ENCODE measurements around the gene GNLY. TPM values are rescaled to one million over a fixed set of nuclear protein-coding genes. Genes with fewer than 3 reads are reported as not detected.
"Not testable (repeated sequence)": the region's sequence is repeated elsewhere in the genome, so short reads cannot be mapped to it uniquely, and the experiment has no call there.

Gene GNLY
- total RNA-seq, 1 donor from 2014 or later: not detected

DNA sequence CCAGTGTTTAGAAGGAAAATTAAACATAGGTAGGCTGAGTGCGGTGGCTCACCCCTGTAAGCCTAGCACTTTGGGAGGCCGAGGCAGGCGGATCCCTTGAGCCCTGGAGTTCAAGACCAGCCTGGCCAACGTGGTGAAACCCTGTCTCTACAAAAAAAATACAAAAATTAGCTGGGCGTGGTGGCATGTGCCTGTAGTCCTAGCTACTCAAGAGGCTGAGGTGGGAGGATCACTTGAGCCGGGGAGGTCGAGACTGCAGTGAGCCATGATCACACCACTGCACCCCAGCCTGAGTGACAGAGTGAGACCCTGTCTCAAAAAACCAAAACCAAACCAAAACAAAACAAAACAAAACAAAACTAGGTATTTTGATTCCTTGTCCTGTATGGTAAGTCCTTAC lies 20.3 kb downstream of the GNLY start:
- not testable (repeated sequence) for H3K9me3 ChIP-seq (ENCODE audit: control insufficient read depth in 3 of 3, low read length in 3 of 3); H3K9ac ChIP-seq (ENCODE audit: low read depth in 1 of 3, low read length in 3 of 3); H3K4me3 ChIP-seq (ENCODE audit: low read length in 3 of 3); H3K36me3 ChIP-seq (ENCODE audit: control insufficient read depth in 3 of 3, insufficient read depth in 3 of 3, low read length in 3 of 3); H3K27me3 ChIP-seq (ENCODE audit: control insufficient read depth in 3 of 3, insufficient read depth in 3 of 3, low read length in 3 of 3); H3K27ac ChIP-seq (ENCODE audit: low read depth, low read length)
- peaks cover 40 to 48% (median 42%) of the 10 kb centered on the region in 3 donors for H3K4me1 ChIP-seq (ENCODE audit: control insufficient read depth in 3 of 3, insufficient read depth in 3 of 3, low read length in 3 of 3)

DNA sequence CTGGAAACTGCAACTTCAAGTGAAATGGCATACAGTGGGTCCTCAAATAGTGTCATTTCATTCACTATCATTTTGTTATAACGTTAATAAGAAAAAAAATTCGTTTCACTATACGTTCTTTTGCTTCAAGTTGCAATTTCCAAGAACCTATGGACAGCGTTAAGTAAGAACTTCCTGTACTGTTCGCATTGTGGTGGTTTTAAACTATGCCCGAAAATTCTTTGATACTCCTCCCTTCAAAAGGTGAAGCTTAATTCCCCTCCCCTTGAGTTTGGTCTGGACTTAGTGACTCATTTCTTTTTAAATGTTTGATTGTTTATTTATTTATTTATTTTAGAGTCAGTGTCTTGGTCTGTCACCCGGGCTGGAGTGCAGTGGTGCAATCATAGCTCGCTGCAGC lies 20.7 kb downstream of the GNLY start:
- Histone ChIP-seq H3K9ac (ENCODE audit: low read depth in 1 of 3, low read length in 3 of 3) (no peak overlapping the region), H3K36me3 (ENCODE audit: control insufficient read depth in 3 of 3, insufficient read depth in 3 of 3, low read length in 3 of 3) (no peaks in the 10 kb centered on the region), H3K9me3 (ENCODE audit: control insufficient read depth in 3 of 3, low read length in 3 of 3) (no peaks in the 10 kb centered on the region), H3K27me3 (ENCODE audit: control insufficient read depth in 3 of 3, insufficient read depth in 3 of 3, low read length in 3 of 3) (no peaks in the 10 kb centered on the region), H3K27ac (ENCODE audit: low read depth, low read length) (no peak overlapping the region), H3K4me1 (ENCODE audit: control insufficient read depth in 3 of 3, insufficient read depth in 3 of 3, low read length in 3 of 3) (peaks cover 38 to 48% (median 44%) of the 10 kb centered on the region in 3 donors), H3K4me3 (ENCODE audit: low read length in 3 of 3) (no peak overlapping the region)

DNA sequence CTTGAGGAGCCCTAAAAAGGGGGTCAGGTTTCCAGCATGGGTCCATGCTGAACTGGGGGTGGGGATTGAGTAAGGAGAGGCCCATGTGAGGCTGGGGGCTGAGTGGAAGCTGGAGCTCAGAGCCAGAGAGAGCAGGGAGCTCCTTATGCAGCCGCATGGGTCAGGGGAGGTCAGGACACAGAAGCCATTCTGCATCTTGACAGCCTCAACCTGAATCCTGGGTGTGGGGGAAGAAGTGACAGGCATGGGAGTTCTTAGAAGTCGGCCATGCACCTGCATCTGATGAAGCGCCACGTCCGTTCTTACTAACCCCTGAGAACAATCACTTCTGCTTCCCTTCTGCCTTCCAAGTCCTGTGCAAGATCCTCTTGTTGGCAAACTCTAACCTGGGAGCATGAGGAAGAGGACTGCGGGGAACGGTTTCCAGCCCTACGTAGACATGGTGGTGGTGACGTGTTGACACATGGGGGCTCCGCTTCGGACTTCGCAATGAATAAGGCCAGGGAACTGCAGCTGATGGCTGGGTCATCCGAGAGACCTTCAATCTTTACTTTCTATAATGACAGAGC lies 22.3 kb downstream of the GNLY start:
- Histone ChIP-seq H3K36me3 (ENCODE audit: control insufficient read depth in 3 of 3, insufficient read depth in 3 of 3, low read length in 3 of 3) (no peaks in the 10 kb centered on the region), H3K4me1 (ENCODE audit: control insufficient read depth in 3 of 3, insufficient read depth in 3 of 3, low read length in 3 of 3) (peaks cover 26 to 43% (median 35%) of the 10 kb centered on the region in 3 donors), H3K27me3 (ENCODE audit: control insufficient read depth in 3 of 3, insufficient read depth in 3 of 3, low read length in 3 of 3) (no peaks in the 10 kb centered on the region)

DNA sequence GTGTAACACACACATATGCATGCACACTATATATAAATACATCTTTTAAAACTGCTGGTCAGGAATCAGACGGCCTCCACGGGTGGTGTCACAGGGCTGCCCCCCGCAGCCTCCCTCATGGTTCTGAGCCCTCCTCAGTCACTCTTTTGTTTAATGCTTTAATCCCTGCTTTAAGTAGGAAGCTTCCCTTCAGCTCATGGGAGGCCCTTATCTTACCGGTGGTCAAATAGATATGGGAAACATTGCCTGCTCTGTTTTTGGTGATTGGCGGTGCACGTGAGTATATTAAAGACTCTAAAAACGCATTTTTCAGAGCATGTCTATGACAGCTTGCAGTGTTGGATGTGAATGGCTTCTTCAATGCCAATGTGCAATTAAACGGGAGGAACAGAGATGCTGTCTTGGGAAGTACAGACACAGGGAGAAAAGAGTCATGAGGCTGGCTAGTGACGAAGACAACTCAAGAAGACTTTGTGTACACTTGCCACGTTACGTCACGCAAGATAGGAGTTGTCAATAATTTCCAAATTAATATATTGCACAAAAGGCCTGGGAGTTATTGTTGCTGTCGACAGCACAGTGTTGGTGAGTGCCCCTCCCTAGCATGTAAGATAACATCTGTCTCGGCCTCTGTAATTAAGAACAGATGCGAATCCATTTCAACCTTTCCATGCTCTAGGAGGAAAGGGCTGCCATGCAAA lies 23.3 kb downstream of the GNLY start:
- H3K4me1 ChIP-seq (ENCODE audit: control insufficient read depth in 3 of 3, insufficient read depth in 3 of 3, low read length in 3 of 3): peaks cover 23 to 38% (median 29%) of the 10 kb centered on the region in 3 donors
- H3K4me3 ChIP-seq (ENCODE audit: low read length in 3 of 3): no peak overlapping the region
- H3K9me3 ChIP-seq (ENCODE audit: control insufficient read depth in 3 of 3, low read length in 3 of 3): no peaks in the 10 kb centered on the region
- no peaks in the 10 kb centered on the region for H3K36me3 ChIP-seq (ENCODE audit: control insufficient read depth in 3 of 3, insufficient read depth in 3 of 3, low read length in 3 of 3)
- H3K27me3 ChIP-seq (ENCODE audit: control insufficient read depth in 3 of 3, insufficient read depth in 3 of 3, low read length in 3 of 3): no peaks in the 10 kb centered on the region
- H3K27ac ChIP-seq (ENCODE audit: low read depth, low read length): no peak overlapping the region
- no peak overlapping the region for H3K9ac ChIP-seq (ENCODE audit: low read depth in 1 of 3, low read length in 3 of 3)

More for the DNA sequence above, 22.3 kb downstream of the GNLY start:
- H3K27ac ChIP-seq (ENCODE audit: low read depth, low read length): no peak overlapping the region
- H3K9ac ChIP-seq (ENCODE audit: low read depth in 1 of 3, low read length in 3 of 3): no peak overlapping the region
- H3K4me3 ChIP-seq (ENCODE audit: low read length in 3 of 3): no peak overlapping the region
- no peaks in the 10 kb centered on the region for H3K9me3 ChIP-seq (ENCODE audit: control insufficient read depth in 3 of 3, low read length in 3 of 3)

DNA sequence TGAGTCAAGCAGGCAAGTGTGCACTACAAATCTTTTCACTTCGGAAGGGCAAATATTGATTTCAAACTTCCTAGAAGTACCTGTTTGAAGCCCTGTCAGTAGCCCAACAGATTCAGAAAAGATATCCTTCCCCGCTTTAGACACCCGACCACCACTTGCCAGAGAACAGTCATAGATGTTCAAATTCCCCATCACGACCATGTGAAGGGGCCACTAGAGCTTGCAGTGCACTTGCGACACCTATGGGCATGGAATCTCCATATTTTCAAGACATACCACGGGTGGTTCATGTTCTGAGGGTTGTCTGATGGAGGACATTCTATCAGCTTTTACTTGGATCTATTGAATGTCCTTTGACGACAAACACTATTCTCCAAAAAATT lies 23.8 kb downstream of the GNLY start:
- H3K9ac ChIP-seq (ENCODE audit: low read depth in 1 of 3, low read length in 3 of 3): no peak overlapping the region
- H3K36me3 ChIP-seq (ENCODE audit: control insufficient read depth in 3 of 3, insufficient read depth in 3 of 3, low read length in 3 of 3): no peaks in the 10 kb centered on the region
- no peaks in the 10 kb centered on the region for H3K9me3 ChIP-seq (ENCODE audit: control insufficient read depth in 3 of 3, low read length in 3 of 3)
- H3K27ac ChIP-seq (ENCODE audit: low read depth, low read length): no peak overlapping the region
- H3K4me3 ChIP-seq (ENCODE audit: low read length in 3 of 3): no peak overlapping the region
- H3K27me3 ChIP-seq (ENCODE audit: control insufficient read depth in 3 of 3, insufficient read depth in 3 of 3, low read length in 3 of 3): no peaks in the 10 kb centered on the region
- peaks cover 20 to 33% (median 24%) of the 10 kb centered on the region in 3 donors for H3K4me1 ChIP-seq (ENCODE audit: control insufficient read depth in 3 of 3, insufficient read depth in 3 of 3, low read length in 3 of 3)

DNA sequence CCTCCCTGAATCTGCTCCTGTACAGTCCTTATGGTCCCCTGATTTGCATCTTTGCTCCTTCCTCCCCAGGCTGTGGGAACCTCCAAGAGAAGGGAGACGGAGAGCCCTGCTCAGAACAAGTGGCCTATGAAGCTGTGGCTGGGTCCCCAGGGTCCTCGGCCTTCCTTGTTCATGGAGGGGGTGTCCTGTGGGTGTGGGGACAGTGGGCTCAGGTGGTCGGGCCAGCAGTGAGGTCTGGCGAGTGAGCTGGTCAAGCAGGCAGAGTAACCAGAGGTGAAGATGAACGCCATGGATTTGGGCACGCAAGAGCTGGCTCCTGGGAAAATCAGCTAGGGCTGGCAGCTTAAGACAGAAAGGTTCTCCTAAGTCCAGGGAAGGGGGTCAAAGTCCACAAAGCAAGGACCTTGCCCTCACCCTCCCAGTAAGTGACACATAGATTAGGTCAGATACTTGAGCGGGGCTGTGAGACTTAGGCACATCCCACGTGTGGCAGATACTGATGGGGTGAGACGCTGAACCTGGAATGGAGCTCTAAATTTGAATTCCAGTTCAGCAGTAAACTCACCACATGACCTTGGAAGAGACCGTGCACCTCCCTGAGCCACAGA lies 24.8 kb downstream of the GNLY start:
- no peaks in the 10 kb centered on the region for H3K27me3 ChIP-seq (ENCODE audit: control insufficient read depth in 3 of 3, insufficient read depth in 3 of 3, low read length in 3 of 3)
- H3K4me1 ChIP-seq (ENCODE audit: control insufficient read depth in 3 of 3, insufficient read depth in 3 of 3, low read length in 3 of 3): peaks cover 17 to 23% (median 17%) of the 10 kb centered on the region in 3 donors
- H3K9me3 ChIP-seq (ENCODE audit: control insufficient read depth in 3 of 3, low read length in 3 of 3): no peaks in the 10 kb centered on the region
- peak overlapping the region in 1 of 3 donors; percentile 40 for H3K9ac ChIP-seq (ENCODE audit: low read depth in 1 of 3, low read length in 3 of 3)
- peak overlapping the region; percentile 32 for H3K27ac ChIP-seq (ENCODE audit: low read depth, low read length)
- H3K36me3 ChIP-seq (ENCODE audit: control insufficient read depth in 3 of 3, insufficient read depth in 3 of 3, low read length in 3 of 3): no peaks in the 10 kb centered on the region
- H3K4me3 ChIP-seq (ENCODE audit: low read length in 3 of 3): no peak overlapping the region

DNA sequence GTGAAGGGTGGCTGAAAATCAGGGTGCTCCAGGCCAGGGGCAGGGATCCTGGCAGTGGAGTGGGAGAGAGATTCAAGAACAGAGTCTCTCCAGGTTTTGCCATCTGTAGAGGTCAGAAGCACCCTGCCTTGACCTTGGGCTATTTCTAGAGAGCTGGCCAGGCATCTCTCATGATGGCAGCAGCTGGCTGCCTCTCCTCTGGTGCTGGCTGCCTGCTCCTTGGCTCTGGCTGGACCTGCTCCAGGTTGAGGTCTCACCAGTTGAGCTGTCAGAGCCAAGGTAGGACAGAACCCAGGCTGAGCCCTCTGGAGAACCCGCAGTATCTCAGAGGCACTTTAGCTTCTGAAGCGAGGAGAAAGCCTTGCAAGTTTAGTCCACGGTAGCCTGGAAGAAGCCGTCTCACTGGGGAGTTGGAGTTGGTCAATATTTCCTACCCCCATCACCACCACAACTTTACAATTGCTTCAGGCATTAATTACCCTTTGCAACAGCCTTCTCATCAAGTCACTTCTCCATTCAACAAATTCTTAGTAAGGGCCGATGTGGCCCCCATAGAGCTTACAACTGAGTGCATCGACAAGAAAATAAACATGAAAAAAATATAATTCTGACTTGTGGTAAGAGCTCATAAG lies 25.6 kb downstream of the GNLY start:
- no peaks in the 10 kb centered on the region for H3K9me3 ChIP-seq (ENCODE audit: control insufficient read depth in 3 of 3, low read length in 3 of 3)

DNA sequence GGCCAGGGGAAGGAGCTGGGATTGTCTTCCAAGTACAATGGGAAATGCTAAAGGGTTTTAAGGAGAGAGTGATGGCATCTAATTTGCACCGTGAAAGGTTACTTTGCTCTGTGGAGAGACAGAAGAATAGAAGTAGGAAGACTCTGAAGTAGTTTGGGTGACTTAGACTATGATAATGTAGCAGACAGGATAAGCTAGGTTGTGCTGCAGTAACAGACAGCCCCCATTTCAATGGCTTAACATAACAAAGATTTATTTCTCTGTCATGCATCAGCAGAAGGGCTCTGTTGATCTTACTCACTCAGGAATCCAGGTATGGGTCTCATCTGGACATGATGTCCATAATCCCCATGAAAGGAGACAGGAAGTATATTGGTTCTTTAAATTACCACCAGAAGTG lies 26.4 kb downstream of the GNLY start:
- no peak overlapping the region for H3K27ac ChIP-seq (ENCODE audit: low read depth, low read length)
- peaks cover 16 to 31% (median 20%) of the 10 kb centered on the region in 3 donors for H3K4me1 ChIP-seq (ENCODE audit: control insufficient read depth in 3 of 3, insufficient read depth in 3 of 3, low read length in 3 of 3)
- H3K36me3 ChIP-seq (ENCODE audit: control insufficient read depth in 3 of 3, insufficient read depth in 3 of 3, low read length in 3 of 3): no peaks in the 10 kb centered on the region
- no peaks in the 10 kb centered on the region for H3K9me3 ChIP-seq (ENCODE audit: control insufficient read depth in 3 of 3, low read length in 3 of 3)
- no peak overlapping the region for H3K4me3 ChIP-seq (ENCODE audit: low read length in 3 of 3)
- no peaks in the 10 kb centered on the region for H3K27me3 ChIP-seq (ENCODE audit: control insufficient read depth in 3 of 3, insufficient read depth in 3 of 3, low read length in 3 of 3)
- no peak overlapping the region for H3K9ac ChIP-seq (ENCODE audit: low read depth in 1 of 3, low read length in 3 of 3)

More for the DNA sequence above, 25.6 kb downstream of the GNLY start:
- H3K9ac ChIP-seq (ENCODE audit: low read depth in 1 of 3, low read length in 3 of 3): peak overlapping the region in 1 of 3 donors; percentile 40
- H3K27ac ChIP-seq (ENCODE audit: low read depth, low read length): peak overlapping the region; percentile 32
- H3K4me3 ChIP-seq (ENCODE audit: low read length in 3 of 3): no peak overlapping the region
- peaks cover 16 to 24% (median 17%) of the 10 kb centered on the region in 3 donors for H3K4me1 ChIP-seq (ENCODE audit: control insufficient read depth in 3 of 3, insufficient read depth in 3 of 3, low read length in 3 of 3)
- H3K36me3 ChIP-seq (ENCODE audit: control insufficient read depth in 3 of 3, insufficient read depth in 3 of 3, low read length in 3 of 3): no peaks in the 10 kb centered on the region
- H3K27me3 ChIP-seq (ENCODE audit: control insufficient read depth in 3 of 3, insufficient read depth in 3 of 3, low read length in 3 of 3): no peaks in the 10 kb centered on the region

DNA sequence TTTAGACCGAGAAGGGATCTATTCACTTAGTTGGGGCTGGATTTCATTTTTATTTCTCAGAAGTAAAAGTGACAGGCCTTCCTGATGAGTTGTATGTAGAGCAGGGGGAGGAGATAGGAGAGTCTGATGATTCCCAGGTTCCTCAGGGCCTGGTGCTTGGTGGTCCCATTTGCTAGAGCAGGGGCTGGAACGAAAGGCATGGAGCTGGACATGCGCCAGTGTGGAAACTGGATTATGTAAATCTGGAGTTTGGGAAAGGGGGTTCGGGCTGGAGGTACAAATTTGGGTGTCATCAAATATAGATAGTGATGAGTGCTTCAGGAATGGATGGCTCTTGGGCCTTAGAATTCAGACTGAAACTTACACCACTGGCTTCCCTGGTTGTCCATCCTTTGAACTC lies 27.5 kb downstream of the GNLY start:
- H3K27ac ChIP-seq (ENCODE audit: low read depth, low read length): no peak overlapping the region
- H3K9ac ChIP-seq (ENCODE audit: low read depth in 1 of 3, low read length in 3 of 3): no peak overlapping the region
- H3K9me3 ChIP-seq (ENCODE audit: control insufficient read depth in 3 of 3, low read length in 3 of 3): no peaks in the 10 kb centered on the region
- no peak overlapping the region for H3K4me3 ChIP-seq (ENCODE audit: low read length in 3 of 3)
- H3K27me3 ChIP-seq (ENCODE audit: control insufficient read depth in 3 of 3, insufficient read depth in 3 of 3, low read length in 3 of 3): no peaks in the 10 kb centered on the region
- H3K36me3 ChIP-seq (ENCODE audit: control insufficient read depth in 3 of 3, insufficient read depth in 3 of 3, low read length in 3 of 3): no peaks in the 10 kb centered on the region
- peaks cover 16 to 31% (median 20%) of the 10 kb centered on the region in 3 donors for H3K4me1 ChIP-seq (ENCODE audit: control insufficient read depth in 3 of 3, insufficient read depth in 3 of 3, low read length in 3 of 3)

DNA sequence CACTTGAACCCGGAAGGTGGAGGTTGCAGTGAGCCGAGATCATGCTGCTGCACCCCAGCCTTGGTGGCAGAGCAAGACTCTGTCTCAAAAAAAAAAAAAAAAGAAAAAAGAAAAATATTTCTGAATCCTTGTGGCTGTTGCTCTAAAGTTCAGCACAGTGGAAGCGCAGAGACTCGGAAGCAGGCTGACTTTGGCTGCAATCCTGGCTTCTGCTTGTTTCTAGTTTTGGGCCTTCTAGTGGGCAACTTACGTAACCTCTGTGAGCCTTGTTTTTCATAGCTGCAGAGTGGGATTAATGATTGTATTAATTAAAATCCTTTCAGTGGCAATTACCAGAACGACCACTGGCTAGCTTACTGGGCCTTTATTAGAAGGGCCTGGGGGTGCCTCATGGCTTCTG lies 28.4 kb downstream of the GNLY start:
- H3K27ac ChIP-seq (ENCODE audit: low read depth, low read length): no peak overlapping the region
- peaks cover 16 to 31% (median 20%) of the 10 kb centered on the region in 3 donors for H3K4me1 ChIP-seq (ENCODE audit: control insufficient read depth in 3 of 3, insufficient read depth in 3 of 3, low read length in 3 of 3)

More for the DNA sequence above, 28.4 kb downstream of the GNLY start:
- no peak overlapping the region for H3K4me3 ChIP-seq (ENCODE audit: low read length in 3 of 3)
- no peaks in the 10 kb centered on the region for H3K36me3 ChIP-seq (ENCODE audit: control insufficient read depth in 3 of 3, insufficient read depth in 3 of 3, low read length in 3 of 3)
- no peaks in the 10 kb centered on the region for H3K9me3 ChIP-seq (ENCODE audit: control insufficient read depth in 3 of 3, low read length in 3 of 3)
- no peaks in the 10 kb centered on the region for H3K27me3 ChIP-seq (ENCODE audit: control insufficient read depth in 3 of 3, insufficient read depth in 3 of 3, low read length in 3 of 3)
- no peak overlapping the region for H3K9ac ChIP-seq (ENCODE audit: low read depth in 1 of 3, low read length in 3 of 3)
